ENCODE data around the gene EVI5. TPM values are rescaled to one million over a fixed set of nuclear protein-coding genes. Genes with fewer than 3 reads are reported as not detected.
A peak's percentile ranks its signal among the peaks of the same experiment; 100 is the strongest.

The EVI5 gene
- total RNA-seq, 2 experiments from 2014 or later = 0.13 to 0.21 TPM

DNA sequence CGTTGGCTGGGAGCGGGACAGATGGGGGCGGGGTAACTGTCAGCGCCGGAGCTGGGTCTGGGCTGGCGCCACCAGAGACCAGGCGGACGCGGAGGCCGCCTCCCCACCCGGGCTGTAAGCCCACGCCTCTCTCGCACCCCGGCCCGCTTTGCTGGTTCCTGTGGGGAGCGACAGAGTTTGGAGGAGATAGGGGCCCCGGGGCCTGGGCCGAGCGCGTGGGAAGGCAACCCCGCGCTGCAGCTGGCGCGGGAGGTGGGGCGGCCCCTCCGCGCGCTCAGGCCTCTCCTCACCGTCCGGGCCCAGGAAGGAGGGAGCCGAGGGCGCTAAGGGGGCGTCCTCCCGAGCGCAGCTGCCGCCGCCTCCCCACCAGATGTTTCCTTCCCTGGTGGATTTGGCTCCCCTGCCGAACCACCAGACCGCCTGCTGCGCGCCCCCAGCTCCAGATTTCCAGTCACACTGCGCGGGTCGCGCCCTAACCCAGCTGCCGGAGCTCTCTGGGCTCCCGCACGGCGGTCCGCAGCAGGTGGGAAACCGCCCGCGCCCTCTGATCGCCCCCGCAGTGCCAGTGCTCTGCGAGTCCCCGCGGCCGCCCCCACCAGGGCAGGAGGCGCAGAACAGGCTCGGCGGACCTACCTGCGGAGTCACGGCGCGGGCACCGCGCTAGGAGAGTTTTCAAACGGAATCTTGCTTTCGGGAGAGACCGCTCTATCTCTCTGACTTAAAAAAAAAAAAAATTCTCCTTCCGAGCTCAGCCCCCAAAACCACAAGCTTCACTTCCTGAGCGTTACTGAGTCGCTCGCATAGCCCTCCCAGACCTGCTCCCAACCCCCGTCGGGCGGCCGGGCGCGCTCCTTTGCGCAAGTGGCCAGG lies 299.3 kb downstream of the EVI5 start:
- DNase-seq (peak; percentile 94), ATAC-seq (peak; percentile 63)
- peak overlapping the region; percentile 90 for H3K4me3 Mint-ChIP-seq
- H3K9me3 Mint-ChIP-seq (ENCODE audit: insufficient read depth) = no peaks in the 10 kb centered on the region
- POLR2A ChIA-PET = interaction anchor here (0.6 to 9.9 kb wide), 46 partner anchors 8 to 593 kb away, joined by 3 to 230 read pairs (median 6); no protein-coding TSS in a partner anchor
- no peaks in the 10 kb centered on the region for H3K27me3 Mint-ChIP-seq (ENCODE audit: low read depth)
- peaks cover 44% of the 10 kb centered on the region for H3K4me1 Mint-ChIP-seq (ENCODE audit: low read depth)
- CTCF ChIA-PET = interaction anchor here (0.7 to 6.8 kb wide), 31 partner anchors 9 to 187 kb away, joined by 3 to 122 read pairs (median 5); partner anchors contain the start of gene GLMN
- H3K36me3 Mint-ChIP-seq (ENCODE audit: low read depth) = peaks cover 42% of the 10 kb centered on the region
- H3K27ac Mint-ChIP-seq = peak overlapping the region; percentile 91

DNA sequence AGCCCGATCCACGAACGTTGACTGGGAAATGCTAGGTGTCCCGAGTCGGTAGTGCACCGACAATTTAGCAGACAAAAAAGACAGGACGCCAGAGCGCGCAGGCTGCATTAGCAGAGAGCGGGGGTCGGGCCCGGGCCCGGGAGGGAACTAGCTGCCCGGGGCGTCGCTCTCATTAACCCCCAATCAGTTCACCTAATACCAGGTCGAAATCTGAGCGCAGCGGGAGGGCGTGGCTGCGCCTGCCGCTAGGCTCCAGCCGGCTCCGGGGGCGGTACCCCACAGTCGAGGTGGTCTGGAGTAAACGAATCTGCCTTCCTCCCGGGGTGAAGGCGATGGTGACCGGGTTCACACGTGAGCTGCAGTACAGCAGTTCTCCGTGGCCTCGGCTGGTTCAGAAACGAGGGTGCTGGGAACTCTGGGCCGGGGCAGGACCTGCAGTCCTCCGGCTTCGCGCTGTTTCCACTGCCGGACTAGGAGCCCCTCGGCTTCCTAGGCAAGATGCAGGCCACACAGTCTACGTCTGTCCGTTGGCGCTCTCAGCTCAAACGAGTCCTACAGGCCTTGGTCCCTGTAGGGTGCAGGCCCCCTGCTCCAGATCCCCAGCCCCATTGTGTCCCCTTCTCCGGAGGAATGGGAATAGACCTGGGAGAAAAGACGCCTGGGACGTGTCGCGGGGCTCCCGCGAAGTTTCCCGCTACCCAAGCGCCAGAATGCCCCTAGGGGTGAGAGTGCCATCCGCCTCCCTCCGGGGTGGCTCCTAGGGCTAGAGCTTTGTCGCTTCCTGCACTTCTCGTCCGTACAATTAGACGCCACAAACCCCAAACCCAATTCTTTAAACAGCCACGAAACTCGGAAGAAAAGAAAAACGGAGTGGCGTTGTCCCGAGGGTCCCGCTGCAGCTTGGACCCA lies 300.2 kb downstream of the EVI5 start:
- peak; percentile 84 for DNase-seq
- peaks cover 48% of the 10 kb centered on the region for H3K36me3 Mint-ChIP-seq (ENCODE audit: low read depth)
- CTCF ChIA-PET = interaction anchor here (0.7 to 6.8 kb wide), 27 partner anchors 8 to 186 kb away, joined by 3 to 122 read pairs (median 5); partner anchors contain the start of gene GLMN
- ATAC-seq = peak; percentile 21
- no peaks in the 10 kb centered on the region for H3K27me3 Mint-ChIP-seq (ENCODE audit: low read depth)
- H3K27ac Mint-ChIP-seq = peak overlapping the region; percentile 91
- H3K9me3 Mint-ChIP-seq (ENCODE audit: insufficient read depth) = no peaks in the 10 kb centered on the region
- peaks cover 46% of the 10 kb centered on the region for H3K4me1 Mint-ChIP-seq (ENCODE audit: low read depth)
- POLR2A ChIA-PET = interaction anchor here (0.6 to 9.9 kb wide), 37 partner anchors 9 to 594 kb away, joined by 3 to 230 read pairs (median 8); no protein-coding TSS in a partner anchor
- H3K4me3 Mint-ChIP-seq = peak overlapping the region; percentile 90

DNA sequence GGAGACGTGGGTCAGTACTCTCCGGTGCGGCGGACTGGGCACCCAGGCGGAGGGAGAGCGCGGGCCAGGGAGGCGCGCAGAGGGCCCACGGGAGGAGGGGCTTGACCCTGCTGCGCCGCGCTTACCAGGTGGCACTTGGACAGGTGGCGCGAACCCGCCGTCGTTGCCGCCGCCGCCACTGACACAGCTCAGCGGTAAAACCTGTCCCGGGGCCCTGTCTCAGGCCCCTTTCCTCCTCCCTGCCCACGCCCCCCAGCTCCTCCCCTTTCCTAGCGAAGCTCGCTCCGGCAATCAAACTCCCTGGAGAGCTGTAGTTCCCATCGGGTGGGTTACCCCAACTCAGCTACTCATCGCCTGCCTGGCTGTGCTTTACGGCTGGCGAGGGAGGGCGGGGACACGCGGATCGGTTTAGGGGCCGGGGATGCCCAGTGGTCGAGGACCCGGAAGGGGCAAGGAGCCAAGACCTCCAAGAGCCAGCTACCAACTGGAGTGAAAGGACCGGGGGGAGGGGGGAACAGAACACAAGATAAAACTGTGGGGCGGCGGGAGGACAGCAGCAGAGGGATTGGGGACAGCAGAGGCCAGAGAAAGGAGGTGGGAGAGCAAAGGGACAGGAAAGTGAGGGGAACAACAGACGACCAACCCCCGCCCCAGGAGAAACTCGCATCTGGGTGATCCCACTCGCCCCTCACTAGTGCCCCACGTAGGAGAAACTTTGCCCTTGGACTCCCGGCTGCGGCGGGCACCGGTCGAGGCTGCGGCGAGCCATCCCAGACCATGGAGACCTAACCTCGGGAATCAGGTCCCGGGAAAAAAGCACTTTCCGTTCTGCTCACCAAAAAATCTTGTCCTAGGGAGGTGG lies 301.1 kb downstream of the EVI5 start:
- ATAC-seq (peak; percentile 4), DNase-seq (peak; percentile 61)
- Mint-ChIP-seq H3K9me3 (ENCODE audit: insufficient read depth) (no peaks in the 10 kb centered on the region), H3K4me3 (peak overlapping the region; percentile 90), H3K4me1 (ENCODE audit: low read depth) (peaks cover 46% of the 10 kb centered on the region), H3K27ac (peak overlapping the region; percentile 91), H3K36me3 (ENCODE audit: low read depth) (peaks cover 54% of the 10 kb centered on the region), H3K27me3 (ENCODE audit: low read depth) (no peaks in the 10 kb centered on the region)
- ChIA-PET CTCF (interaction anchor here (0.6 to 6.8 kb wide), 16 partner anchors 10 to 181 kb away, joined by 3 to 122 read pairs (median 6); no protein-coding TSS in a partner anchor), POLR2A (interaction anchor here (1.0 to 9.9 kb wide), 12 partner anchors 8 to 174 kb away, joined by 3 to 230 read pairs (median 41); no protein-coding TSS in a partner anchor)

DNA sequence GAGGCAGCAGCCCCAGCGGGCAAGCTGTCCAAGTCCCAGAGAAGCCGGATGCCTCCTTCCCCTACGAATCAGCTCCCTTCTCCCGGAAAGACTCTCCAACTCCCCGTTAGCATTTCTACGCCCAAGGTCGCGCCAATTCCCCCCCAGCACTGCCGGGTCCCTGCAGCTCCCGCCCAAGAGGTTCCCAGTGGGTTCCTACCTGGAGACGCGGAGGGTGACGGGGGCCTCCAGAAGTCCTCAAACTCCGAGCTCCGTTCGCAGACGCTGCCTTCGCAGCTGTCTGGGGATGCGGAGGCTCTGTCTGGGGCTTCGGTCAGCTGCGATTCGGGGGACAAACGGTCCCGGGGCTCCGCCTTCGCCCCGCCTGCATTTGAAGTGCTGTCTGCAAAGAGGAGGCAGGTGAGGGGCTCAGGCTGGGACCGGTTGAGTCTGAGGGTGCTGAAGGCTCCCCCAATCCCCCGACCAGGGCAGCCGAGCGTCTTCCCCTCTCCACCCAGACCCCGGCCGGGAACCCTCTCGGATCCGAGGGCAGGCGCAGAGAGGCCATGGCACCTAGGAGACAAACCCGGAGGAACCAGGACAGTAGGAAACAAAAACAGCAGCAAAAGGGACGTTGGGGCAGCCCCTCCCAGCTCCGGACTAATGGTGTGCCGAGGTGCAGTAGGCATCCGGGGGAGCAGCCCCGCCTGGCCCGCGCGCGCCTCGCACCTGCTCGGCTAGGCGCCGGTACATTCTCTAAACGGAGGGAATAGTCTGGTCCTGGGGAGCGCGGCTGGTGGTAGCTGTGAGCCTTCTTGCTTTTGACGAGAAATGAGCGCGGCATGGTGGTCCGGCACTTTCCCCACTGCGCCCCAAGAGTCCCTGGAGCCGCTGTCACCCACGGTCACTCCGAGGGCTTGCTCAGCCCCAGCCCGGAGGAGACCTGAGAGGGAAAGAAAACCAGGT lies 302.0 kb downstream of the EVI5 start:
- no peak for ATAC-seq
- DNase-seq = peak; percentile 59
- H3K4me1 Mint-ChIP-seq (ENCODE audit: low read depth) = peaks cover 46% of the 10 kb centered on the region
- peak overlapping the region; percentile 90 for H3K4me3 Mint-ChIP-seq
- CTCF ChIA-PET = interaction anchor here (0.6 to 6.8 kb wide), 23 partner anchors 9 to 182 kb away, joined by 3 to 122 read pairs (median 4); no protein-coding TSS in a partner anchor
- peak overlapping the region; percentile 91 for H3K27ac Mint-ChIP-seq
- no peaks in the 10 kb centered on the region for H3K9me3 Mint-ChIP-seq (ENCODE audit: insufficient read depth)
- H3K36me3 Mint-ChIP-seq (ENCODE audit: low read depth) = peaks cover 63% of the 10 kb centered on the region
- no peaks in the 10 kb centered on the region for H3K27me3 Mint-ChIP-seq (ENCODE audit: low read depth)
- POLR2A ChIA-PET = interaction anchor here (0.6 to 9.9 kb wide), 15 partner anchors 8 to 173 kb away, joined by 3 to 230 read pairs (median 7); no protein-coding TSS in a partner anchor

DNA sequence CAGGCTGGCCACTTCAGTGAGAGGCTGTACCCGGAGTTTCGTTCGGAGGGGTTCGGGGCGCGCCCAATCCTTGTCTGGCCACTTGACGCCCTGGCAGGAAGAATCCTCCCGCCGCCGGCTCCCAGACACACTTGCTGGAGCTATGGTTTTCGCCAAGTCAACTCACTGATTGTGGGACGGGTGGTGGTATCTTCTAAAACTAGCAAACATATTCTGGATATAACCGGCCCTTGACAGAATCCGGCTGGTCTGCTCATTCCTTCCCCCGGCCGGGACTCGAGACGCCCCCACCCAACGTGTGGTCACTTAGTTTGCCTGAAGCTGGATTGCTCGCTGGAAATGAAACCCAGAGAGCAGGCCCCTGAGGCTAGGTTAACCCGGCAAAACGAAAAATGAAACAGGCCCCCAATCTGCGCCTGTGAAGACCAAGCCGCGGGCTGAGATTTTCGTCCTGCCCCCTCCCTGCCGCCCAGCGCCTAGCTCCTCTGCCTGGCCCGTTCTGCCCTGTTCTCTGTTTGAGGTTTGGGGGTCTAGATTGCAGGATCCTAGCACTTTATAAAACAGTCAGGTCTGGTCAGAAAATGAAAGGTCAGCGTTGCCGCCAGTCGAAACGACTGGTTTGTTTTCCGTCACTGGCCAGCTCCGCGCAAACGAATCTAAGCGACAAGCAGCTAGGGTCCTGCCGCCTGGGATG lies 302.8 kb downstream of the EVI5 start:
- DNase-seq = peak; percentile 30
- Mint-ChIP-seq H3K36me3 (ENCODE audit: low read depth) (peaks cover 70% of the 10 kb centered on the region), H3K4me3 (peak overlapping the region; percentile 90), H3K27me3 (ENCODE audit: low read depth) (no peaks in the 10 kb centered on the region), H3K9me3 (ENCODE audit: insufficient read depth) (no peaks in the 10 kb centered on the region), H3K27ac (peak overlapping the region; percentile 91), H3K4me1 (ENCODE audit: low read depth) (peaks cover 52% of the 10 kb centered on the region)
- ChIA-PET CTCF (interaction anchor here (0.8 to 6.8 kb wide), 18 partner anchors 9 to 484 kb away, joined by 3 to 122 read pairs (median 4); no protein-coding TSS in a partner anchor), POLR2A (interaction anchor here (0.6 to 9.9 kb wide), 11 partner anchors 8 to 166 kb away, joined by 3 to 230 read pairs (median 6); no protein-coding TSS in a partner anchor)
- no peak for ATAC-seq

DNA sequence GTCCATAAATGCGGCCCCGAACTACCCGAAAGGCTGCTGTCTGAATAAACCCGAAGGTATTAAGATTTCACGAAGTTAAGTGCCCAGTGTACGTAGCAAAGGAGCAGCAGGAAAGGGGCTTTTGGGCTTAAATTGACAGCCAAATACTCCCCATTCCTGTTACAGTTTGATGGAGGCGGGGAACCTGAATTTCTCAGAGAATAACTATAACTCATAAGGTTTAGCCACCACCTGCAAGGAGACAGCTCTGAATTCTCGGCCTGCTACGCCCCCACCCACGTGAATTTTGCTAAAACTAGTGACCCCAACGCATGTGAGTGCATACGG lies 303.3 kb downstream of the EVI5 start:
- CTCF ChIA-PET = interaction anchor here (1.0 to 6.8 kb wide), 6 partner anchors 115 to 484 kb away, joined by 3 to 122 read pairs (median 4); no protein-coding TSS in a partner anchor
- POLR2A ChIA-PET = interaction anchor here (1.3 to 9.9 kb wide), 4 partner anchors 11 to 166 kb away, joined by 5 to 230 read pairs (median 102); no protein-coding TSS in a partner anchor
- Mint-ChIP-seq H3K4me3 (peak overlapping the region; percentile 90), H3K4me1 (ENCODE audit: low read depth) (peaks cover 57% of the 10 kb centered on the region), H3K27me3 (ENCODE audit: low read depth) (no peaks in the 10 kb centered on the region), H3K9me3 (ENCODE audit: insufficient read depth) (no peaks in the 10 kb centered on the region), H3K36me3 (ENCODE audit: low read depth) (peaks cover 76% of the 10 kb centered on the region), H3K27ac (peak overlapping the region; percentile 20)
- peak; percentile 19 for DNase-seq
- no peak for ATAC-seq

DNA sequence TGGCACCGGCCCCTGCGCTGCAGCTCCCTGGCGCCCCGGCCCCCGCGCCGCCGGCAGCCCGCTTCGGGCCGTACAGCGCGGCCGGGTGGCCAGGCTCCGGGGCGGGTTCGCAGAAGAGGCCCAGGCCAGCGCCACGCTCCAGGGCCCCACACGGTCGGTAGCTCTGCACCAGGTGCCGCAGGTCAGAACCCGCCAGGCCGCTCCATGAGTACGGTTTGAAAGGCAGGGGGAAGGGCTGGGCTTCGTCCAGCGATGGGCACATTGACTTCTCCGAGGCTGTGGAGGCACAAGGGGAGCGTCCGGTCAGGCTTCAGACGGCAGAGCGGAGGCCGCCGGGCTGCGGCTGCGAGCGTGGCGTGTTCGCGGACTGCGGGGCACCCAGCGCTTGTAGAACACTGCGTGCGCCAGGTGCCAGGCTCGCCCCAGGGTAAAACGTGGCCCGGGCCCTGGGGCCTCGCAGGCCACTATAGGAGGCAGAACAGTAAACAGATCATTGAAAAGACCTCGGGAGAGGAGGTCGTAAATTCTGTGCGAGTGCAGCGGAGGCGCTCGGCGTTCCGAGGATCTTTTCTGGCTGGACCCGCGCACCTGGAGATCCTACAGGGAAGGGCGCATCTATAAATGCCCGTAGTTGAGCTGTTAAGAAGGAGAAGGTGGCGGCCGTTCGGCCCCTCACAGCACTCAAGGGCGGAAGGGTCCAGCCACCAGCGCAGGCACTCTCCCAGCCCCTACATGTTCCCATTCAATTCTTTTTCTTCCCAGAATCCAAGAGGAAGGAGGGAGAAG lies 303.9 kb downstream of the EVI5 start:
- H3K4me1 Mint-ChIP-seq (ENCODE audit: low read depth) = peaks cover 63% of the 10 kb centered on the region
- POLR2A ChIA-PET = interaction anchor here (1.3 to 9.9 kb wide), 4 partner anchors 11 to 165 kb away, joined by 3 to 230 read pairs (median 26); no protein-coding TSS in a partner anchor
- ATAC-seq = no peak

DNA sequence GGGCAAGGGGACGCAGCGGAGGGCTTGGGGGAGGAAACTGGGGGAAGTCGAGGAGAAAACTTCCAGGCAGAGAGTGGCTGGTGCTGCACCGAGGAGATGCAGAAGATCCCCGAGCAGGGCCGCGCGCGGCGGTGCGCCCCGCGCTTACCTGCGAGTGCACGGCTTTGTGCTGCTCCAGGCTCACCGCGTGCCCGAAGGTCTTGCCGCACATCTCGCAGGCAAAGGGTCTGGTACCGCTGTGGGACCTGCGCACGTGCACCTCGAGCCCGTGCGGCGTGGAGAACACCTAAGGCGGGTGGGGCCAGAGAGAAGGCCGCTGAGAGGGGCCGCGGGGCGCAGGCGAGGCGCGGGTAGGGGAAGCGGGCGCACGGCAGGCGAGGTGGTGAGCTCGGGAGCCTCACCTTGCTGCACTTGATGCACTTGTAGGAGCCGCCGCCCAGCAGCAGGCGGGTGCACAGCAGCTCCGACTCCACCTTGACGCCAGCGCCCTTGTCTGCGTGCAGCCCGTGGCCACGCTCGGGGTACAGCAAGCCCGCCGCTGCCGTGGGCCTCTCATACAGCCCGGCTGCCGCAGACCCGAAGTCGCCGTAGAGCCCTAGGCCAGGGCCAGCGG lies 304.6 kb downstream of the EVI5 start:
- ATAC-seq (no peak), DNase-seq (peak; percentile 18)
- H3K36me3 Mint-ChIP-seq (ENCODE audit: low read depth) = peaks cover 85% of the 10 kb centered on the region
- no peaks in the 10 kb centered on the region for H3K9me3 Mint-ChIP-seq (ENCODE audit: insufficient read depth)
- H3K4me3 Mint-ChIP-seq = peak overlapping the region; percentile 48
- H3K27ac Mint-ChIP-seq = peak overlapping the region; percentile 33
- H3K27me3 Mint-ChIP-seq (ENCODE audit: low read depth) = no peaks in the 10 kb centered on the region
- ChIA-PET POLR2A (interaction anchor here (1.5 to 9.9 kb wide), 2 partner anchors 59 to 164 kb away, joined by 3 to 230 read pairs; no protein-coding TSS in a partner anchor), CTCF (interaction anchor here (1.2 to 2.2 kb wide), 2 partner anchors 164 to 170 kb away, joined by 3 to 8 read pairs; no protein-coding TSS in a partner anchor)
- peaks cover 70% of the 10 kb centered on the region for H3K4me1 Mint-ChIP-seq (ENCODE audit: low read depth)

More for the DNA sequence above, 303.9 kb downstream of the EVI5 start:
- DNase-seq = peak; percentile 19
- Mint-ChIP-seq H3K27me3 (ENCODE audit: low read depth) (no peaks in the 10 kb centered on the region), H3K9me3 (ENCODE audit: insufficient read depth) (no peaks in the 10 kb centered on the region), H3K36me3 (ENCODE audit: low read depth) (peaks cover 79% of the 10 kb centered on the region), H3K27ac (peak overlapping the region; percentile 20), H3K4me3 (peak overlapping the region; percentile 90)
- CTCF ChIA-PET = interaction anchor here (1.0 to 6.8 kb wide), 4 partner anchors 165 to 483 kb away, joined by 3 to 122 read pairs (median 46); no protein-coding TSS in a partner anchor

Data from activated CD8-positive, alpha-beta T cell treated with anti-CD3 and anti-CD28 coated beads, Interleukin-2, amount 10 ng/mL, durations not matched to agents 7 days and 5 days (primary cell).